Placental pericyte (primary cell): ENCODE data around the gene BLZF1. TPM values are rescaled to one million over a fixed set of nuclear protein-coding genes. Genes with fewer than 3 reads are reported as not detected.

ENCODE experiments used
- total RNA-seq: library from RNA; depleted of rRNA; stranded (reverse); fragments of >200 nt; gene quantifications from 2 replicates; pipeline ENCODE4 v1.2.3, GENCODE V29; 2012

Gene BLZF1, protein sequence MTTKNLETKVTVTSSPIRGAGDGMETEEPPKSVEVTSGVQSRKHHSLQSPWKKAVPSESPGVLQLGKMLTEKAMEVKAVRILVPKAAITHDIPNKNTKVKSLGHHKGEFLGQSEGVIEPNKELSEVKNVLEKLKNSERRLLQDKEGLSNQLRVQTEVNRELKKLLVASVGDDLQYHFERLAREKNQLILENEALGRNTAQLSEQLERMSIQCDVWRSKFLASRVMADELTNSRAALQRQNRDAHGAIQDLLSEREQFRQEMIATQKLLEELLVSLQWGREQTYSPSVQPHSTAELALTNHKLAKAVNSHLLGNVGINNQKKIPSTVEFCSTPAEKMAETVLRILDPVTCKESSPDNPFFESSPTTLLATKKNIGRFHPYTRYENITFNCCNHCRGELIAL
- total RNA-seq = 30.2 and 38.8 TPM in 2 replicates

DNA sequence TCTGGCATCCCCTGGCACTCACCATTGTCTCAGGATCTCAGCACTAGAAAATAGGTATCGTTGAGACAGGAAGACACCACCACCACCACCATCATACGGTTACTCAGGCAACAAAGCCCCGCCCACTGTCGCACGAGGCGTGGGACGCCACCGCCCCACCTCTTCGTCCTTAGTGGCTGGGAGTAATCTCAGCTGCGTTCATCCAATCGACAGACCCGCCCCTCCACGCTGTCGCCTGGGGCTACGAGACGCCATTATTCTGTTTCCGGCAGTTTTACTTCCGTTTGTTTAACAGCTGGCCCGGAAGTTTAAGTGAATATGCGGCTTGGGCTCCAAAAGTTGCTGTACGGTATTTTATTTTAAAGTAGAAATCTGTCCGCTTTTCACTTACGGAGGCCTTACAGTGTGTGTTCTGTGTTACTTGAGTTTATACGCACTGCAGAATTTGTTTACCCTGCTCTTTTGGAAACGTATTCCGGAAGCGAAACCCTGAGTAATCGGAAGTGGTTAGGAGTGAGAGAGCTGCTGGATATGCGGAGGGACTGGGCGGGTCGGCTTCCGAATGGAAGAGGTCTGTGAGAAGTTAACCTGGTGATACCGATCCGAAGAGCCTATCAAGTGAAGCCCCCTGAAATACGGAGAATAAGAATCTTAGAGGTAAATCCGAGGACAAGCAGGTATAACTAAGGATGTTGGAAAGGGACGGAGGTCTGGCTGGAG is at the start of gene BLZF1, which contains the start of gene NME7:
BLZF1 (plus strand) TSS at position 510 of the 720 bp plus-strand sequence. CDS start 1,328 bp downstream, outside the sequence.
NME7 (minus strand) TSS at position 112 of the 720 bp plus-strand sequence; CDS start at position 25, 87 bp downstream.

DNA sequence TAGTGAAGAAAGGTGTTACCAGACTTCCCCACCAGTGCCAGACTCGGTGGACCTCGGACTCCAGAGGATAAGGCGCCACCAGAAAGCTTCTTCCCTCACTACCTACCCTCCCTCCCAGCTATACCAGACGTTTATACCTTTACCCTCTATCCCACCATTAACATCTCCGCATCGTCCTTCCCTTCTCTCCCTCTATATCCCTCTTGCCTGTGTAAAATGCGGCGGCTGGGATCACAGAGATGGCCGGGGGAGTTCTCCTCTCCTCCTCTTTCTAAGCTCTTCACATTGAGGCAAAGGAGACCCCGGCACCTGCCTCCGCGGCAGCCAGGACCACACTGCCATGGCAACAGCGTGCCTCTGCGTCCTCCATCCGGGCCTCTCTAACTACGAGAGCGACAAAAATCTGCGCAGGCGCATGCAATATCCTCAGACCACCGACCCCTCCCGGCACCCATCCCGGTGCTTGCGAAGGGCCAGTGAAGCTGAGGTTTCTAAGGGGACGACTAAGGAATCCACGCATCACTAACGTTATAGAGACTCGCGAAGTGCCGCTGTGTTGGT is 59.2 kb downstream of the BLZF1 start, which contains the start of gene CCDC181:
CCDC181 (minus strand) TSS at position 394 of the 561 bp plus-strand sequence. CDS start 2,547 bp downstream, outside the sequence.

Other genes with a start within 250 kb of the BLZF1 start
- gene NME7, start 398 bp upstream of the BLZF1 start, total RNA-seq = 28.4 and 31.6 TPM in 2 replicates
- gene CCDC181, start 59.3 kb downstream of the BLZF1 start, total RNA-seq = under 0.01 and 0.14 TPM in 2 replicates
- 11.6 and 18.8 TPM in 2 replicates for gene SLC19A2, start 117.7 kb downstream of the BLZF1 start, total RNA-seq
- not detected in 2 replicates for gene F5, start 218.3 kb downstream of the BLZF1 start, total RNA-seq